GM18907 (cell line): Measurements from ENCODE around the gene TMC5.
"Not testable (repeated sequence)": the region's sequence is repeated elsewhere in the genome, so short reads cannot be mapped to it uniquely, and the experiment has no call there.

Source experiments
- ATAC-seq: cut with Tn5 transposase; IDR thresholded peaks from one replicate; pipeline ENCODE4 v1.9.1; 2021; ENCODE audit warnings: mild to moderate bottlenecking, moderate library complexity; ENCODE audit not compliant: unreplicated experiment

Gene TMC5

DNA sequence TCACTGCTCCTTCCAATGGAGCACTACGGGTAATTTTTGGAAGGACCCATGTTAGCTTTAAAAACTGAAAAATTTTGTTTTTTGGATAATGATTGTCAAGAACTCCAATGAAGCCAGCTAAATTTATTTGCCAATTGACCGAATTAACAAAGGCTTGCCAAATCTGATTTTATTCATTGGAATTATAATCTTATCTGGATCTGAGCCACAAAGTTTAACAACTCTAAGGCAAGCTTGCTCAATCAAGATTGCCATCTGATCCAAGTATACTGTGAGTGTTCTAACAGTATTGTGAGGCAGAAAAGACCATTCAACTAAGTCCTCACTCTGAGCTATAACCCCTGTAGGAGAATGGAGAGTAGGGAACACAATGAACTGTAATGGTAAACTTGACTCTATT lies 20.3 kb upstream of the TMC5 start:
- ATAC-seq = not testable (repeated sequence)

DNA sequence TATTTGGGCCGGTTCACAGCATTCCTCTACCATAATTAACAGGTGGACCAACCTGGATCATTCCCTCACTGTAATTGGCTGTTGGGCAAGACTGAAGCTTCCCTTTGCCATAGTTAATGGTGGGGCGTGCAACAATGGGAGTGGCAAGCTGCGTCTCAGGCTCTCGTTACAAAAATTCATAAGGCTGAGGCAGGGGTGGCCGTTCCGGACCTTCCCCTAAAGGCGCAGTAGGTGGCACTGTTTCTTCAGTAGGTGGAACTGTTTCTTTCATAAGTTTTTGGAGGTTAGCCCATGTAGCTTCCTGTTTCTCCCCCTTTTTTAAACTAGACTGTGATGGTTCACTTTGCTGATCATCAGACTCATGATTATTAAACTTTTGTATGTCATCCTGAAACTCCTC lies 17.0 kb upstream of the TMC5 start:
- no peak for ATAC-seq

DNA sequence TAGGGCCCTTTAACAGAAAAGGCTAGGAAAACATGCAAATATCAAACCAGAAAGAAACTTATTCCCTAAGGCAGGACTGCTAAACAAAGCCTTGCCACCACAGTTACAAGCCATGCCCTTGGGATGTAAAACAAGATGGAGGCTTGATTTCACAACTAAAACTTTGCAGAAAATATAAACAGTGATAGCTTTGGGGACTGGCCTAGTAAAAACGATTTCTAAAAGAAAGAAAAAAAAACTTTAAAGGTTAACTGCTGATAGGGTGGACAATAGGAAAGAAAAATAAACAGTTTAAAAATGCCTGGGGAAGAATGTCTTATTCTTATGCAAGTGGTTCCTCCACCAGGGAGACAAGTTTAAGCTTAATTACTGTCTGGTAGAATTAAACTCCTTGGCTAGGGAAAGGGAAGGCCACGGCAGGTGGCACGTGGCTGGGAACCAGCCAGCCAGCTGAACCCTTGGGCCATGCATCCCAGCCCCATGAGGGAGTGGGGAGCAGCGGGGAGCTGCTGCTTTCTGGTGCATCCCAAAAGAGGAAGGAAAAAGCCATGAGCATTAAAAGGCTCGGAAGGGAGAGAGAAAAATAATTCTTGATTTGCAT lies 10.7 kb upstream of the TMC5 start:
- ATAC-seq = no peak

DNA sequence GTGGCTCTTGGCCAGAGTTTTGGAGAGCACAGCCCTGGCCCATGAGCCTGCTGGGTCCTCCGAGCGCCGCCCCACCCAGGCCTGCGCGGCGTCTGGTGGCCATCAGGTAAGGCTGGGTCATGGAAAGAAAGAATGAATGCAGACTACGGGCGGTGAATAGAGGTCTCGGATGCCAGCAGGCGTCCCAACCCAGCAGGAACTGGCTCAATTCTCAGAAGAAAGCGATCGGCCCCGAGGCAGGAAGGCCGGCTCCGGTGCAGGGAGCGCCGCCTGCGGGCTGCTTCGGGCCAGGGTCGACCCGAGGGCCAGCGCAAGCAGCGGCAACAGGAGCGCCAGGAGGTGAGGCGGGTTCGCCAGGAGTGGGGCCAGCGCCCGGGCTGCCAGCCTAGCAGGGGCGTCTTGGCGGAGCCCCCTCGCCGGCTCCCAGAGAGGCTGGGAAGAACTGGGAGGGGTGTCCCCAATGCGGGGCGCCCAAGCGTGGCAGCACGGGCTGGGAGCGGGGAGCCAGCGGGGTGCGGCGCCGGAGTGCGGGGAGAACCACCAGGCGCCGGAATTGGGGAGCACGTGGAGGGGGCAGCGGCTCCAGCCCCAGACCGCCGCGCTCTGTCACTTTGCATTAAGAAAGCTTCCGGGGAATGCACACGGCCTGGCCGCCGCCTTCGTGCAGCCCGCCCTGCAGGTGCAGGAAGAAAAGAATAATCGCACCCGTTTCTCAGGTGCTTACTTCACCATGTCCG lies 7.1 kb upstream of the TMC5 start:
- no peak for ATAC-seq

DNA sequence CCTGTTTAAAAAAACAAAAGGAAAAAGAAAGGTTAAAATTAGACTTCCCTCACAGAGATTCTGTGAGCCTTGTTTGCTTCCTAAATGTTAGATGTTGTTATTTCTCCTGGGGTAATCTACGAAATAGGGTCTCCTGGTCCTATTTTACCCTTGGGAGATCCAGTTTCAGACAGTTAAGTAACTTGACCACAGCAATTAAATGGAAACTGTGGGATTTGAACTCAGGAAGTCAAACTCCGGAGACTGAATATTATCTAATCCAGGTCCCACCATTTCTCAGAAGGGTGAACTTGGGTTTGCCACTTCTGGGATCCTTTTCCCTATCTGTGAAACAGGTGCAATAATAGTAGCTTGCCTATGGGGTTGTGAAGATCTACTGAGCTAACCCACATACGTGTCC lies 6.4 kb upstream of the TMC5 start:
- ATAC-seq = no peak

DNA sequence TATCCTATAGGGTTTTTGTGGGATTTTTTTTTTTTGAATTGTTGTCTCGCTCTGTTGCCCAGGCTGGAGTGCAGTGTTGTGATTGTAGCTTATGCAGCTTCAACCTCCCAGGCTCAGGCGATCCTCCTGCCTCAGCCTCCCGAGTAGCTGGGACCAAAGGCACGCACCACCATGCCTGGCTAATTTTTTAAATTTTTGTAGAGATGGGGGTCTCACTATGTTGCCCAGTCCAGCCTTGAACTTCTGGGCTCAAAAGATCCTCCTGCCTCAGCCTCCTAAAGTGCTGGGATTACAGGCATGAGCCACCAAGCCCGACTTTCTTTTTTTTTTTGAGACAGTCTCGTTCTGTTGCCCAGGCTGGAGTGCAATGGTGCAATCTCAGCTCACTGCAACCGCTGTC lies 5.6 kb upstream of the TMC5 start:
- ATAC-seq = not testable (repeated sequence)

DNA sequence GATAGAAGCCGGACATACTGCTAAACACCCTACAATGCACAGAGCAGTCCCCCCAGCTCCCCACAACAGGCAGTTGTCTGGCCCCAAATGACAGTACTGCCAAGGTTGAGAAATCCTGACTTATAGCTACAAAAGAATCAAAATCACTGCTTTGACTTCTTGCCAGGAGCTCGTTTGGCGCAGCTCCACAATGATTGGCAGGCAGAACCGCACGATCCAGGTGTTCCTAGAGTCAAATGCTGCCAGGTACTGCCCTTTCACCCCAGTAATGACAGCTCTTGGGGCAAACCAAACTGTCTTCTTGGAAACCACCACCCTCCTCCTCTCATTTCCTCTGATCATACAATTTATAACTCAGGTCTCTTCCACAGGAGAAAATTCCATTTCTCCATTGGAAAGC lies 2.2 kb upstream of the TMC5 start:
- no peak for ATAC-seq

DNA sequence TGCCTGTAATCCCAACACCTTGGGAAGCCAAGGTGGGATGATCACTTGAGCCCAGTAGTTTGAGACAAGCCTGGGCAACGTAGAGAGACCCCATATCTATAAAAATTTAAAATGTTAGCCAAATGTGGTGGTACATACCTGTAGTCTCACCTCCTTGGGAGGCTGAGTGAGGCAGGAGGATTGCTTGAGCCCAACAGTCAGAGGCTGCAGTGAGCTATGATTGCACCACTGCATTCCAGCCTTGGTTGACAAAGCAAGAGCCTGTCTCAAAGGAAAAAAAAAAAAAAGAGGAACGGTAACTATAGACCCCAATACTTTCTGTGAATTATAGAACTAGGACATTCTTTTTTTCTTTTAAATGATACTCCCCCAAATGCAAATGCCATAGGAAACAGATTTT lies 1.8 kb upstream of the TMC5 start:
- no peak for ATAC-seq

DNA sequence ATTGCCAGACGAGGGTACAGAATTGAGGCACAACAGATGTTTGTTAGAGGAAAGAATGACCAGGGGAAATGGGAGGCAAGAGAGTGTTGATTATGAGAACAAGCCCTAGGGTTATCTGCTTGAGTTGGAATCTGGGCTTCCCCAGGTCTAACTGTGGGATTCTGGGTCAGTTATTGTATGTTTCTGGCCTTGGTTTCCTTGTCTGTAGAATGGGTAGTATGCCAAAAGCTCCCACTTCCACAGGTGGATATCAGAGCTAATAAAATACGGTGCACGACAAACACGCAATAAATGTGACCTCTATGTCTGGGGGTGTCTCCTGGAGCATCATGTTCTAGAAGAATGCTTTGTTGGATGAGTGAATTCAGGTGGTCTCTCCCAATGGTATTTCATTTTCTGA lies 517 bp downstream of the TMC5 start:
- no peak for ATAC-seq

DNA sequence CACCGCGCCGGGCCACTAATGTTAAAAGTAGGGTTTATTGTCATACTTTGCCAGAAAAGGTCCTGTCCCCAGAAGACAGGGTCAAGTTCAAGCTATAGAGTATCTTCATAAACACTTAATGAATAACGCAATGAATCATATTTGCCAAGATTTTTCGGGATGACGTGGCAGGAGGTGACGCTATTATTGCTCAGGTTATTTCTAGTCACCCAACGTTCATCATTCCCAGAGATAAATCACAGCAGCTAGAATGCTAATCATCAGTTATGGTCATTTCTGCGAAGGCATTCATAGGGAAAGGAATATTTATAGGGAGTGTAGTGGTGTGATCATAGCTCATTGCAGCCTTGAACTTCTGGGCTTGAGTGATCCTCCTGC lies 2.0 kb downstream of the TMC5 start:
- no peak for ATAC-seq

DNA sequence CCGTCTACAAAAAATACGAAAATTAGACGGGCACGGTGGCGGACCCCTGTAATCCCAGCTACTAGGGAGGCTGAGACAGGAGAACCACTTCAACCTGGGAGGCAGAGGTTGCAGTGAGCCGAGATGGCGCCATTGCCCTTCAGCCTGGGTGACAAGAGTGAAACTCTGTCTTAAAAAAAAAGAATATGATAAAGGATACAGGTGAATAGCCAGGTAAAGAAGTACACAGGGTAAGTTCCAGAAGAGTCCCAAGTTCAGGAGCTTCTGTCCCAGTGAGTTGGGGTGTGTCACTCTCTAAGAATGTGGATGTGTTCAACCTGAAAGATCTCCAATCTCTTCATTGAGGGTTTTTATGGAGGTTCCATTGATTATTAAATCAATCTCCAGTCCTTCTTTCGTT lies 6.8 kb downstream of the TMC5 start:
- ATAC-seq = no peak

DNA sequence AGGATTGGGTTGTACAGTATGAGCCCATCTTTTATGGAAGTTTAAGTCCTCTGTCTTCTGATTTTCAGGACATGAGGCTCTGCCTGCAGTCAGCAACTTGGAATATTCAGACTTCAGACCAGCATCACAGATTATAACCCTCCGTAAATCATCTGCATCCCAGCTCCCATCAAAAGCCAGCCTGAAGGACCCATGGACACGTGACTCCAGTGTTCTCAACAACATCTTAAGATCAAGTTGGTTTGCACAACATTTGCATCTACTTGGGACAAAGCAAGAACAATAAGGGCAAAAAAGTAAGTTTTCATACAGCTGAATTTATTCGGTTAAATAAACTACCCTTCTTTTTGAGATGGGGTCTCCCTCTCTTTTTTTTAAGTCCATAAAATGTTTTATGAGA lies 12.7 kb downstream of the TMC5 start:
- no peak for ATAC-seq

DNA sequence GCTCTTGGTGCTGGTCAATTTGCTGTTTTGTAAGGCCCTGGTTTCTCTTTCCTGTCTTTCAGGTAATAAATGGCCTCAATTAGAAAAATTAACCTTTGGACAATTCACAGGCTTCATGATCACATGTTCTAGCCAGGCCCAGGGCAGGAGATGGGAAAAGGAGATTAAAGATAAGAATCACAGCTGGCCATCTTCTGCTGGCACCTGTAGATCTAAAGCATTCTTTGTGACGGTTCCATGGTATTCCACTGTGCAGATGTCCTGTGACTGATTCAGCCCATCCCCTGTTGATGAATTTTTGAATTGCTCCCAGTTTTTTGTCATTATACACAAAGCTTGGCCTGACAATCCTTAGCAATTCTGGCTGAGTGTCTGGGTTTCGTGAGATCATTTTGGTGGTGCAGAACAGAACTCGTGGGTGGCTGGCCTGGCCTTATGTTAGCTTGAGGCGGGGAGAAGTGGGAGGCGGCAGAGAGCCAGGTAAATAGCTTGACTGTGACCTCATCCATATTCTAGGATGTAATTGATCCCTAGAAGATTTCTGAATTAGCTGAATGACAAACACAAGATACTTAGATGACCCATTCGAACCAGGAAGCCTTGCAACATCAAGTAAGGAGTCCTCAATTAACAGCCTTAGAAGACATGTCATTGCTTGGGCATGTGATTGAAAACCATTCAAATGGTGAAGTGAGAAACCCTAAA lies 14.1 kb downstream of the TMC5 start:
- ATAC-seq = no peak

DNA sequence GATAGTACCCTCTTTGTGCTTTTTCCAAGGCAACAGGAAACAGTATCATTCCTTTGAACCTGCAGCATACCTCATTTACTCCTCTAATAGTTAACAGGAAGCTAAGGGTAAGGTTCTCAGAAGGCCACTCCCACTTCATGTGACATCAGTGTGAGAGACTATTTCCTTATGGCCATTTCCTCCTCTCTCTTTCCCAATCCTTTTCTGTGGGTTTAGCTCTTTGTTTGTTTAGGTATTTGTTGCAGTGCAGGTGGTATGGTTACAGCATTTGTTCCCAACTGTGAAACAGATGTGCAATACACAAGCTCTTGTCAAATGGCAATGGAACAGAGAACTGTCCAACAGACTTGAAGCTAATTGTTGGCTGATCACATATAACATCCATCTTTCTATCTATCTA lies 14.7 kb downstream of the TMC5 start:
- ATAC-seq = no peak

DNA sequence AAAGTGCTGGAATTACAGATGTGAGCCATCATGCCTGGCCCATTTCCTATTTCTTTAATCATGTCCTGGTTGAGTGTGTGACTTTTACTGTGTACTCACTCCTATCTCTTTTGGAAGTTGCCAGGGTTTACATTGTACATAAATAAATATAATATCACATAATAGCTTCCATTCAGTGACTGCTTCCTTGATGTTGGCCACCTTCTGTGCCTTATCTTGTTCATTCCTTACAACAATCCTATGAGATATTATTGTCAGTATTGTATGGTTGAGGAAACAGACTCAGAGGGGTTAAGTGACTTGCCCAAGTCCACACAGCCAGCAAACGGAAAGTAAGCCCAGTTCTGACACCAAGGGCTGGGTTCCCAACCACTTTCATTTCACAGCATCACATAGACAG lies 16.9 kb downstream of the TMC5 start:
- ATAC-seq = no peak

DNA sequence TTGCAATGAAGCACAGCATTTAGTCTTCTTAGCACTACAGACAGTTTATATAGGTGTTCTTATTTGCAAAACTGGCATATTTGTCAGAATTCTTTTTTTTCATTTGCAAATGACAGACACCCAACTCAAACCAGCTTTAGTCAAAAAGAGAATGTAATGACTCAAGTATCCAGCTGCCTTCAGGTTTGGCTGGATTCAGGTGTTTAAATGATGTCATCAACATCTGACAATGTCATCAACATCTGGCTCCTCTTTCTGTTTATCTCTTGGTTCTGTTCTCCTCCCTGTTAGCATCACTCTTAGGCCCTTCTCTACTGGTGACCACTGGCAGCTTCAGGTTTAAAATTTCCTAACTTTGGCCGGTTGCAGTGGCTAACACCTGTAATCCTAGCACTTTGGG lies 18.9 kb downstream of the TMC5 start:
- no peak for ATAC-seq

DNA sequence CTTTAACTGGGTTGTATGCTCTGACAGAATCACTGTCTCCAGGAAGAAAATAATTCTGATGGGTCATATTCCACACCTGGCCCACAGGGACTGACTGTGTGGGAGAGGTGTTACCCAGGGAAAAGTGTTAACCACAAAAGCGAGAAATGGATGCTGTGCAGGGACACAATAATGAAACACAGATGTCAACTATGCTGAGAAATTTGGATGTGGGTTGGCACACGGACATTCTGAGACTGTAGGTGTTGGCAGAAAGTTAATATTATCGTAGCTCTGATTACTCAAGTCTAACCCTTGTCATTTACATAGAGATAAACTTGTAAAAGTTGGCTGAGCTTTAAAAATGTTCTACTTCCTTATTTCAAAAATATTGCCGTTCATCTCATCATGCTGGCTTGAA lies 19.6 kb downstream of the TMC5 start:
- no peak for ATAC-seq

DNA sequence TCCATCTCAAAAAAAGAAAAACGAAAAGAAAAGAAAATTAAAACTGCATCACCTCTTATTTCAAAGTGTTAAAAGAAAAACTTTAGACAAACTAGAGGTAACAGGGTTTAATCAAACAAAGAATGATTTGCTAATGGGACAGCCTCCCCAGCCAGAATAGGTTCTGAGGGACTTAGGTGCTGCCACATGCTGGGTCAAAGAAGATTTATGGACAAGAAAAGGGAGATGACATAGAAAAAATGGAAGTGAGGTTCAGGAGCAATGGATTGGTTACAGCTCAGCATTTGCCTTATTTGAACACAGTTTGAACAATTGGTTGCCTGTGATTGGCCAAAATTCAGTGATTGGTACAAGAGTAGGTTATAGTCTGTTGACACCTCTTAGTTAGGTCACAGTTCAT lies 21.1 kb downstream of the TMC5 start:
- ATAC-seq = no peak

DNA sequence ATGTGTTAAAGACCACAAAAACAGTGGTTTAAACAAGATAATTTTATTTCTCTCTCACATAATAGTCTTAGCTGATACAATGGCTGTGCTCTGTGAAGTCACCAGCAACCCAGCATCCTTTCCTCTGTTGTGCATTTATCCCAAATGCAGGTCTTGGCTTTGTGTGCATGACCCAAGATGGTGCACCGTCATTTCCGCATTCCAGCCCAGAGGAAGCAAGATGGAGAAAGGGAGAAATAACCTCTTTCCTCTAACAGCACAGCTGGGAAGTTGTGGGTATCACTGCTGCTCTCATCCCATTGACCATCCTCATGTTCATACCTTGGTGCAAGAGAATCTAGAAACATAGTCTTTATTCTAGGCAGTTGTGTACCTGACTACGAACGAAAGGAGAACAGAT lies 21.8 kb downstream of the TMC5 start:
- ATAC-seq = no peak

DNA sequence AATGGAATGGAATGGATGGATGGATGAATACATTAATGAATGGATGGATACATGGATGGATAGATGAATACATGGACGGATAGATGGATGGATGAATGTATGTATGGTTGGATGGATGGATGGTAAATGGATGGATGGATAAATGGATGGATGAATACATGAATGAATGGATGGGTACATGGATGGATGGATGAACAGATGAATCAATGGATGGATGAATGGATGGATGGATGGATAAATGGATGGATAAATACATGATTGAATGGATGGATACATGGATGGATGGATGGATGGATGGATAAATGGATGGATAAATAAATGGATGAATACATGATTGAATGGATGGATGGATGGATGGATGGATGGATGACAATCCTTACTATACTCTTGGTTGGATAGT lies 26.0 kb downstream of the TMC5 start:
- no peak for ATAC-seq

DNA sequence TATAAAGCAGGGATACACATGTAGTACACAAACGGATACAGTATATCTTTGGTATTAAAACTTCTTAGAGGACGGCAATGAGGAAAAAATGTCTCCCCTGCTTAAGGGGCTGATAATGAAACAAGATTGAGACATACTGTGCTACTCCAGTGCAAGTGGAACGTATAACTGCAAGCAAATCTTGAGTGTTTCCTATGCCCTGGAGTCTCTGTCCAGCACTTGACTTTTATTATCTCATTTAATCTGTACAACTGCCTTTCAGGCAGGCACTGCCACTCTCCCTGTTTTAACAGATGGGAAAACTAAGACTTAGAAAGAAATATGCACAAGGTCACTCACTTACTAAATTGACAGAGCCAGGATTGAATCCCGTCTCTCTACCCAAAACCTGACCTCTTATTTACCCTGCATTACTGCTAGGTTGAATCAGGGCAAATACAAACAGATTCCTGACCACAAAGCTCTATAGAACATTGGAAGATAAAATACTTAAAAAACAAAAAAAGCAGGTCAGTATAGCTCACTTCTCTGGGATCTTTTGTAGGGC lies 28.7 kb downstream of the TMC5 start:
- ATAC-seq = no peak

DNA sequence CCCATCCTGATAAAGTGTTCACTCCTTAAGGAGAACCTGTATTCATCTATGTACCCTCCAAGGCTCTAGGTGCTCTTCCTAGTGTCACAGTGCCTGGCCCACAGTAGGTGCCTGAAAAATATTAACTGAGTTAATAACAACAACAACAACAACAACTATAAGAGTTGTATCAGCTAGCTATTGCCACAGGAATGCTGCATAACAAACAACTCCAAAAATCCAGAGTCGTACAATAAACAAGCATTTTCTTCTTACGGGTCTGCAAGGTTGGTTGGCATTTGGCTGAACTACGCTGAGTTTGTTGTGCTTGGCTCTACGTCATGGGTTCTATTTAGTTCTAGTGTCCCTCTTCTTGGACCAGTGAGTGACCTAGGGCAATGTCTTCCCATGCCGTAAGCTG lies 29.2 kb downstream of the TMC5 start:
- no peak for ATAC-seq
